Neural cell (in vitro differentiated cells): ENCODE measurements around the gene PARD3B. TPM values are rescaled to one million over a fixed set of nuclear protein-coding genes. Genes with fewer than 3 reads are reported as not detected.

Experiments
- H2AFZ ChIP-seq: fragments of 200-600, 300-800 bp; sonication (generic), shearing (Covaris generic); 2 replicates; pipeline ENCODE4 v1.6.0; 2014; ENCODE audit warnings: low read depth, mild to moderate bottlenecking, antibody characterized with exemption, low read length, moderate library complexity
- H3F3A ChIP-seq: fragments of 200-600 bp; shearing (Covaris generic); 2 replicates; pipeline ENCODE4 v1.6.1; 2016; ENCODE audit warnings: mild to moderate bottlenecking, moderate library complexity, mixed read lengths, antibody characterized with exemption, low read length; ENCODE audit not compliant: insufficient read depth, poor library complexity, severe bottlenecking
- H3K27ac ChIP-seq: fragments of 200-600, 300-800 bp; sonication (generic), shearing (Covaris generic); 2 replicates; pipeline ENCODE4 v1.5.1; 2014; ENCODE audit warnings: mild to moderate bottlenecking, low read length, moderate library complexity
- H3K27me3 ChIP-seq: fragments of 300-800, 200-600 bp; sonication (generic), shearing (Covaris generic); 2 replicates; pipeline ENCODE4 v1.6.0; 2014; ENCODE audit warnings: mild to moderate bottlenecking, low read depth, low read length, moderate library complexity; ENCODE audit not compliant: insufficient read depth
- H3K36me3 ChIP-seq: fragments of 300-800, 200-600 bp; sonication (generic), shearing (Covaris generic); 2 replicates; pipeline ENCODE4 v1.5.1; 2014; ENCODE audit warnings: mild to moderate bottlenecking, antibody characterized with exemption, low read length, moderate library complexity; ENCODE audit not compliant: insufficient read depth
- H3K4me2 ChIP-seq: fragments of 300-800, 200-600 bp; sonication (generic), shearing (Covaris generic); 2 replicates; pipeline ENCODE4 v1.6.0; 2014; ENCODE audit warnings: mild to moderate bottlenecking, low read length
- H3K4me3 ChIP-seq: fragments of 300-800, 200-600 bp; sonication (generic), shearing (Covaris generic); 2 replicates; pipeline ENCODE4 v1.5.1; 2014; ENCODE audit warnings: mild to moderate bottlenecking, low read length, moderate library complexity
- H3K79me2 ChIP-seq: fragments of 200-600 bp; shearing (Covaris generic); replicated peaks from 2 replicates; pipeline ENCODE4 v1.6.0; 2014; ENCODE audit warnings: mild to moderate bottlenecking, low read length, moderate library complexity; ENCODE audit not compliant: insufficient read depth
- H3K9ac ChIP-seq: fragments of 300-800, 200-600 bp; sonication (generic), shearing (Covaris generic); 2 replicates; pipeline ENCODE4 v1.6.1; 2016; ENCODE audit warnings: mild to moderate bottlenecking, low read length, mixed read lengths
- H3K9me2 ChIP-seq: fragments of 200-600 bp; shearing (Covaris generic); 2 replicates; pipeline ENCODE4 v1.6.1; 2016; ENCODE audit warnings: mild to moderate bottlenecking, low read length, mixed read lengths; ENCODE audit not compliant: insufficient read depth
- H3K9me3 ChIP-seq: fragments of 200-600, 300-800 bp; sonication (generic), shearing (Covaris generic); 2 replicates; pipeline ENCODE4 v1.6.1; 2016; ENCODE audit warnings: mild to moderate bottlenecking, mixed run types, low read length, moderate library complexity, mixed read lengths
- H4K20me1 ChIP-seq: fragments of 200-600 bp; shearing (Covaris generic); 2 replicates; pipeline ENCODE4 v1.6.1; 2016; ENCODE audit warnings: mild to moderate bottlenecking, mixed run types; ENCODE audit not compliant: insufficient read depth
- EP300 ChIP-seq: fragments of 450-650 bp; conservative IDR thresholded peaks from 2 replicates; pipeline ENCODE4 v1.6.1; 2014; ENCODE audit warnings: antibody characterized with exemption, mild to moderate bottlenecking, moderate library complexity; ENCODE audit not compliant: poor library complexity, severe bottlenecking
- EZH2 ChIP-seq: fragments of 200-600, 300-800 bp; shearing (Covaris generic), sonication (generic); IDR thresholded peaks from 2 replicates; pipeline ENCODE4 v1.6.1; 2014; ENCODE audit warnings: antibody characterized with exemption, low read length, borderline replicate concordance, mild to moderate bottlenecking; ENCODE audit not compliant: insufficient read depth, poor library complexity, severe bottlenecking
- MXI1 ChIP-seq: fragments of 450-650 bp; conservative IDR thresholded peaks from 2 replicates; pipeline ENCODE4 v1.6.1; 2014; ENCODE audit warnings: antibody characterized with exemption, mild to moderate bottlenecking; ENCODE audit not compliant: poor library complexity, severe bottlenecking
- POLR2AphosphoS5 ChIP-seq: IDR thresholded peaks from 2 replicates; pipeline ENCODE4 v1.6.1; 2012
- RAD21 ChIP-seq: fragments of 450-650 bp; conservative IDR thresholded peaks from 2 replicates; pipeline ENCODE4 v1.6.1; 2014; ENCODE audit warnings: antibody characterized with exemption, mild to moderate bottlenecking, moderate library complexity
- SMC3 ChIP-seq: fragments of 450-650 bp; conservative IDR thresholded peaks from 2 replicates; pipeline ENCODE4 v1.6.1; 2014; ENCODE audit warnings: antibody characterized with exemption, mild to moderate bottlenecking, moderate library complexity; ENCODE audit not compliant: poor library complexity
- TAF1 ChIP-seq: IDR thresholded peaks from 2 replicates; pipeline ENCODE4 v1.6.1; 2012; ENCODE audit warnings: low read depth
- polyA plus RNA-seq: library from polyadenylated mRNA; depleted of rRNA; stranded (reverse); fragments of >200 nt; gene quantifications from 2 replicates; pipeline ENCODE4 v1.2.3, GENCODE V29; 2014
- TF ChIP-seq, protein P1 (sequence below): IDR thresholded peaks from 2 replicates; pipeline ENCODE4 v1.6.1; 2012; ENCODE audit warnings: borderline replicate concordance
- TF ChIP-seq, protein P2 (sequence below): fragments of 450-650 bp; IDR thresholded peaks from 2 replicates; pipeline ENCODE4 v1.5.1; 2014; ENCODE audit warnings: antibody characterized with exemption, mild to moderate bottlenecking, moderate library complexity; ENCODE audit not compliant: poor library complexity, severe bottlenecking

The PARD3B gene
- polyA plus RNA-seq, 1 donor from 2014 or later: 0.54 TPM

DNA sequence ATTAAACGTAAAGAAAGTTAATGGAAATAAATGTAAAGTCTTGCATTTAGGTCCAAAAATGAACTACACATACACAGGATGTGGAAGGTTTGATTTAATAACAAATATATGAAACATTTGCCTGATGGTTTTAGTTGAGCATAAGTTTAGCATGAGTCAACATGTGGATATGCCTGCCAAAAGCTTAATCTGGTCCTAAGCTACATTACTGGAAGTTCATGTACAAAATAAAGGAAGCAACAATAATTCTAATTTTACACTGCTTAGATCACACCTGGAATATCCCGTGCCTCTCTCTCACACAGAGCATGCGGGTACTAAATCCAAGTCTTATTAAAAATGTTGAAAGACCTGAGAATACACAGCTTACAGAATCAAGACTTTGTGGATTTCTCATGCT lies 860.5 kb downstream of the PARD3B start:
- H3K4me3 ChIP-seq: no peak overlapping the region
- H3K27ac ChIP-seq: no peak overlapping the region
- no peaks in the 10 kb centered on the region for H4K20me1 ChIP-seq
- H3K9ac ChIP-seq: no peak overlapping the region
- TF ChIP-seq MXI1 (no peak), RAD21 (no peak), SMC3 (no peak), POLR2AphosphoS5 (no peak), TAF1 (no peak), EP300 (no peak), EZH2 (no peak)
- TF ChIP-seq, protein P1, sequence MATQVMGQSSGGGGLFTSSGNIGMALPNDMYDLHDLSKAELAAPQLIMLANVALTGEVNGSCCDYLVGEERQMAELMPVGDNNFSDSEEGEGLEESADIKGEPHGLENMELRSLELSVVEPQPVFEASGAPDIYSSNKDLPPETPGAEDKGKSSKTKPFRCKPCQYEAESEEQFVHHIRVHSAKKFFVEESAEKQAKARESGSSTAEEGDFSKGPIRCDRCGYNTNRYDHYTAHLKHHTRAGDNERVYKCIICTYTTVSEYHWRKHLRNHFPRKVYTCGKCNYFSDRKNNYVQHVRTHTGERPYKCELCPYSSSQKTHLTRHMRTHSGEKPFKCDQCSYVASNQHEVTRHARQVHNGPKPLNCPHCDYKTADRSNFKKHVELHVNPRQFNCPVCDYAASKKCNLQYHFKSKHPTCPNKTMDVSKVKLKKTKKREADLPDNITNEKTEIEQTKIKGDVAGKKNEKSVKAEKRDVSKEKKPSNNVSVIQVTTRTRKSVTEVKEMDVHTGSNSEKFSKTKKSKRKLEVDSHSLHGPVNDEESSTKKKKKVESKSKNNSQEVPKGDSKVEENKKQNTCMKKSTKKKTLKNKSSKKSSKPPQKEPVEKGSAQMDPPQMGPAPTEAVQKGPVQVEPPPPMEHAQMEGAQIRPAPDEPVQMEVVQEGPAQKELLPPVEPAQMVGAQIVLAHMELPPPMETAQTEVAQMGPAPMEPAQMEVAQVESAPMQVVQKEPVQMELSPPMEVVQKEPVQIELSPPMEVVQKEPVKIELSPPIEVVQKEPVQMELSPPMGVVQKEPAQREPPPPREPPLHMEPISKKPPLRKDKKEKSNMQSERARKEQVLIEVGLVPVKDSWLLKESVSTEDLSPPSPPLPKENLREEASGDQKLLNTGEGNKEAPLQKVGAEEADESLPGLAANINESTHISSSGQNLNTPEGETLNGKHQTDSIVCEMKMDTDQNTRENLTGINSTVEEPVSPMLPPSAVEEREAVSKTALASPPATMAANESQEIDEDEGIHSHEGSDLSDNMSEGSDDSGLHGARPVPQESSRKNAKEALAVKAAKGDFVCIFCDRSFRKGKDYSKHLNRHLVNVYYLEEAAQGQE: no peak
- TF ChIP-seq, protein P2, sequence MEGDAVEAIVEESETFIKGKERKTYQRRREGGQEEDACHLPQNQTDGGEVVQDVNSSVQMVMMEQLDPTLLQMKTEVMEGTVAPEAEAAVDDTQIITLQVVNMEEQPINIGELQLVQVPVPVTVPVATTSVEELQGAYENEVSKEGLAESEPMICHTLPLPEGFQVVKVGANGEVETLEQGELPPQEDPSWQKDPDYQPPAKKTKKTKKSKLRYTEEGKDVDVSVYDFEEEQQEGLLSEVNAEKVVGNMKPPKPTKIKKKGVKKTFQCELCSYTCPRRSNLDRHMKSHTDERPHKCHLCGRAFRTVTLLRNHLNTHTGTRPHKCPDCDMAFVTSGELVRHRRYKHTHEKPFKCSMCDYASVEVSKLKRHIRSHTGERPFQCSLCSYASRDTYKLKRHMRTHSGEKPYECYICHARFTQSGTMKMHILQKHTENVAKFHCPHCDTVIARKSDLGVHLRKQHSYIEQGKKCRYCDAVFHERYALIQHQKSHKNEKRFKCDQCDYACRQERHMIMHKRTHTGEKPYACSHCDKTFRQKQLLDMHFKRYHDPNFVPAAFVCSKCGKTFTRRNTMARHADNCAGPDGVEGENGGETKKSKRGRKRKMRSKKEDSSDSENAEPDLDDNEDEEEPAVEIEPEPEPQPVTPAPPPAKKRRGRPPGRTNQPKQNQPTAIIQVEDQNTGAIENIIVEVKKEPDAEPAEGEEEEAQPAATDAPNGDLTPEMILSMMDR: no peak
- H3K79me2 ChIP-seq: no peaks in the 10 kb centered on the region
- H2AFZ ChIP-seq: no peak overlapping the region
- H3K9me3 ChIP-seq: no peaks in the 10 kb centered on the region
- H3K36me3 ChIP-seq: no peaks in the 10 kb centered on the region
- no peaks in the 10 kb centered on the region for H3K9me2 ChIP-seq
- no peaks in the 10 kb centered on the region for H3K27me3 ChIP-seq
- no peak overlapping the region for H3K4me2 ChIP-seq
- H3F3A ChIP-seq: no peaks in the 10 kb centered on the region

DNA sequence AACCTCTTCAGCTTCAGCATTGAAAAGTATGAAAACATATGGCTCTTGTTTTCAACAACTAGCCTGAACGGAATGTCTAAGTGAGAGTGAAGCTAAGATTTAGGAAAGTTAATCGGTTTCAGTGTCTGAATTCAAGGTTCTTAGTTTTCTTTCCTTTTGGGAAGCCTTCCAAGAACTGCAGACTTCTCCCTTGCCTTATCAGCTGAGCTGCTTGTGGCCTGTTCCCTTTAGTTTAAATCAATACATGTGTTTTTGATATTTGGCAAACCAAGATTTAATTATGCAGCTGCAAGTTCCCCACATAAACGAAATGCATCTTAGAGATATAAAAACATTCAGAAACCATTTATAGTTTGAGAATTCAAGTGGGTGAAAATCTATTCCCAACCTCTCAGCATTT lies 862.7 kb downstream of the PARD3B start:
- no peak overlapping the region for H2AFZ ChIP-seq
- H3K4me2 ChIP-seq: no peak overlapping the region
- H3K9ac ChIP-seq: no peak overlapping the region

More for the DNA sequence above, 862.7 kb downstream of the PARD3B start:
- Histone ChIP-seq H3K36me3 (no peaks in the 10 kb centered on the region), H3K79me2 (no peaks in the 10 kb centered on the region), H3K9me3 (no peaks in the 10 kb centered on the region), H3F3A (no peaks in the 10 kb centered on the region), H3K27ac (no peak overlapping the region), H3K9me2 (no peaks in the 10 kb centered on the region), H3K27me3 (no peaks in the 10 kb centered on the region), H3K4me3 (no peak overlapping the region), H4K20me1 (no peaks in the 10 kb centered on the region)
- no peak for TF ChIP-seq EP300
- TF ChIP-seq EZH2: no peak
- TF ChIP-seq POLR2AphosphoS5: no peak
- TF ChIP-seq, protein P1: no peak
- no peak for TF ChIP-seq MXI1
- no peak for TF ChIP-seq RAD21
